GM21423 (cell line): ENCODE results near the gene MANBA.
"Not testable (repeated sequence)": the region's sequence is repeated elsewhere in the genome, so short reads cannot be mapped to it uniquely, and the experiment has no call there.

Experiments
- ATAC-seq: cut with Tn5 transposase; IDR thresholded peaks from one replicate; pipeline ENCODE4 v1.9.1; 2021; ENCODE audit warnings: mild to moderate bottlenecking, moderate library complexity; ENCODE audit not compliant: unreplicated experiment

Gene MANBA

DNA sequence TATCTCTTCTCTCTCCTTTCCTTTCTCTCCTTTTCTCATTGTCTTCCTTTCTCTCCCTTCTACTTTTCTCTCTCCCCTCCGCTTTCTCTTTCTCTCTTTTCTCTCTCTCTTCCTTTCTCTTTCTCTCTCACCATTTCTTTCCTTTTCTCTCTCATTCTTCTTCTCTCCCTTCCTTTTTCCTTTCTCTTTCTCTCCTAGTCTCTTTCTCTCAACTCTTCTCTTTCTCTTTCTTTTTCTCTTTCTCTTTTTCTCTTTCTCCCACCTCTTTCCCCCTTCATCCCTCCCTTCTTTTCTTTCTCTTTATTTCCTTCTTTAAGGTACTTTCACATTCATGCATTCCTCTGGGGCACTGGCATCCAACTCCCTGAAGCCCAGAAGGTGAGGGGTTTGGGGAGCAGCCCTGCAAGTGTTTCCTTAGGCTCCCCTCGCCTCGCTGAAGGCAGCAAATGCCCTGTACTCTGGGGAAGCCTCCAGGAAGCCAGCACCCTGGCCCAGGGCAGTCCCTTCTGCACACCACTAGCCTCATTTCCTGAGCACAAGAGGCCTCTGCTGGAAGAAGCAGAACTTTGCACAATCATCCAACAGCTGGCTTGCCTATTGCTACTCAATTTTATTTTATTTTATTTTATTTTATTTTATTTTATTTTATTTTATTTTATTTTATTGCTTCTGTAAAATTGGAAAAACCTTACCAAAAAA is 135.4 kb downstream of the MANBA start:
- ATAC-seq = peak; percentile 91

DNA sequence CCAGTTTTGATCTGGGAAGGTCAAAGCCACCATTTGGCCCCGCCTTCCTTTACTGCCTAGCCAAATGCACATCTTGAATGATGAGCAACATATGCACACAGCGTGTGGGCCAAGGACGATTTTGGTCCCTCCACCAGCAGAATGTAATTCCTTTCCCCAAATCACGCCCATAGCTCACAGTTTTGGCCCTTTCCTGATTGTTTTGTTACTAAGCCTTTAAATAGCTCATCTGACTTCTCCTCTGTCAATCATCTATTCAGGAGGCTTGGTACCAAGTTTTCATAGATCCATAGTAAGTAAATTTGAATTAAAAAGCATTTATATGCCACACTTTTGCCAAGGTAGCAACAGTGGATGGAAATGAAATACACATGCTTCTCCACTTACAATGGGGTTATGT is 136.3 kb downstream of the MANBA start:
- ATAC-seq = no peak

DNA sequence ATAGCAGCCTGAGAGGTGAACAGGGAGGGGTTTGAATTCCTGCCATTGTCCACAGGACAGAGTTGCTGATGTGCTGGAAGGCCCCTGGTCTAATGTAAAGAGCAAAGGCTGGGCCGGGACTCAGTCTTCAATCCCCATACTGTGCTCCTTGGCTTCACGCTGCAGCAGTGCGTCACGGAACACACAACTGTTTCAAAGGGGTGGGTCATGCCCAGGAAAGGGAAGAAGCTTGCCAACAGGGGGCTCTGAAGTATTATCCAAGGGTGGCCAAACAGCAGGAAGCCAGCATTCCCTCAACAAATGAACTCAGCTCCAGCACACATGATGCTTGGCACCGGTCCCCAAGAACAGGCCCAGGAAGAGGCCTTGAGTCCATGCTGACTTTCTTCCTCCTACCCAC is 137.1 kb downstream of the MANBA start:
- ATAC-seq = no peak

DNA sequence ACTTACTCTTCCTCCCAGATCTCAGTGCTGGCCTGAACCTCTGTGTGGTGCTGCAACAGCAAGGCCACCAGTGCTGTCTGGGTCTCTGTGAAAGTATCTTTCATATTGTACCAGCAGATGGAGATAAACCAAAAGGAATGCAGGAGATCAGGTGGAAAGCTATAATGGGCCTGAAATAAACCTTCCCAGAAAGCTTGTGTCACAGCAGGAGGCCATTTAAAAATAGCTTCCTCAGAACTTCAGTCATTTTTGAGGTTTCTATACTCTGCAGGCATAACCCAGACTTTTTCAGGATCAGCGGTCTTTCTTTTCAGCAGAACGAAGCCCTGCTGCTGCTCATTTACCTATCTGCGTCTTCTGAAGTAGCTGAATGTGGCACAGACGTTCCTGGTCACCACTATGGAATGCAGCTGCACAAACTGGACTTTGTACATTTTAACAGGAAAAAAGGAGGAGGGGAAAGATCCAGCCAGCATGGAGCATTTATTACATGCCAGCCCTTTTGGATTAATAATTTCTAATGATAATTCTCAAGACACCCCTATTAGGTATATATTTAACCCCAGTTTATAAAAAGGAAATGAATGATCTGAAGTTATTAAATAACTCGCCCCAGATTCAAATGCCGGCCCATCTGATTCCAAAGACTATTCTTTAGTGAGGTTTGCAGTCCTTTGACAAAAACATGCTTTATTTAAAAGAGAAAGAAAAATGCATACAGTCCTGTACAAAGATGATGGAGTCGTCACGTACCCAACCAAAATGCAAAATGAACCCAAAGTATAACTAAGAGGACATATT is 139.9 kb downstream of the MANBA start:
- ATAC-seq = peak; percentile 44

DNA sequence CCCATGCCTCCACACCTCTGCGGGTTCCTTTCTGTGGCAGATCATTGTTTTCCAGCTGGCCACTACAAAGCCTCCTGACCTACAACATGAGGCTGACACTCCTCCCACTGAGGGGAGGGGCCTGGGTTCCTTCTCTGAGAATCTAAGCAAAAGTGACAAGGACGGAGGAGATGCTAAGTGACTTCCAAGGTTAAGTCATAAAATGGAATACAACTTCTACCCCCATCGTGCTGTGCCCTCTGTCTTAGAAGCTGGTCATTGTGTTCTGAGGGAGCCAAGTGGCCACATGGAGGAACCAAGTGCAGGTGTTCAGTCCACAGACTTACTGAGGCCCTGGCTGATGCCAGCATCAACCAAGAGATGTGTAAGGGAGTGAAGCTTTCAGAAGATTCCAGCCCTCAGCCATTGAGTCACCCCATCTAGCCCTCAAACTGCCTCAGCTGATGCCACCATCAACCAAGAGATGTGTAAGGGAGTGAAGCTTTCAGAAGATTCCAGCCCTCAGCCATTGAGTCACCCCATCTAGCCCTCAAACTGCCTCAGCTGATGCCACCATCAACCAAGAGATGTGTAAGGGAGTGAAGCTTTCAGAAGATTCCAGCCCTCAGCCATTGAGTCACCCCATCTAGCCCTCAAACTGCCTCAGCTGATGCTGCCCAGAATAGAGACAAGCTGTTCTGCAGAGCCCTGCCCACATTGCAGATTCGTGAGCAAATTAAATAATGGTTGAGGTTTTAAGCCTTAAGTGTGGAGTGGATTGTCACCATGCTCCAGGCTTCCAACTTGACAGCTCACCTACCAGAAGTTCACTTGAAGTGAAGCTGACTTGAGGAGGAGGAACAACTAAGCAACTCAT is 140.8 kb downstream of the MANBA start:
- ATAC-seq = peak; percentile 19

DNA sequence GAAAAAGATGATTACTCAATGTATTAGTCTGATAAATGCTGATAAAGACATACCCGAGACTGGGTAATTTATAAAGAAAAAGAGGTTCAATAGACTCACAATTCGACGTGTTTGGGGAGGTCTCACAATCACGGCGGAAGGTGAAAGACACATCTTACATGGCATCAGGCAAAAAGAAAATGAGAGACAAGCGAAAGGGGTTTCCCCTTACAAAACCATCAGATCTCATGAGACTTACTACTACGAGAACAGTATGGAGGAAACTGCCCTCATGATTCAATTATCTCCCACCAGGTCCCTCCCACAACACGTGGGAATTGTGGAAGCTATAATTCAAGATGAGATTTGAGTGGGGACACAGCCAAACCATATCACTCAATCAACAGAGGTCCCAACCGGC is 141.7 kb downstream of the MANBA start:
- not testable (repeated sequence) for ATAC-seq

DNA sequence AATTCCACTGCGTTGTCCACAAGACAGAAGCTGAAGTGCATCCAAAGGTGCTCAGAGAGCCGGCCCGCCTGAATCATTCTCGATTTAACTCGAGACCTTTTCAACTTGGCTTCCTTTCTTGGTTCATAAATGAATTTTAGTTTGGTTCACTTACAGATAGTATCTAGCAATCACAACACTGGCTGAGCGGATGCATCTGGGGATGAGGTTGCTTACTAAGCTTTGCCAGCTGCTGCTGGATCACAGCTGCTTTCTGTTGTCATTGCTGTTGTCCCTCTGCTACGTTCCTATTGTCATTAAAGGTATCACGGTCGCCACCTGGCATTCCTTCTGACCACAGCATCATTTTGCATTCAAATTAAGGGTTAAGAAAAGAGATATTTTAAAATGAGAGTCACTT is 144.1 kb downstream of the MANBA start:
- no peak for ATAC-seq

DNA sequence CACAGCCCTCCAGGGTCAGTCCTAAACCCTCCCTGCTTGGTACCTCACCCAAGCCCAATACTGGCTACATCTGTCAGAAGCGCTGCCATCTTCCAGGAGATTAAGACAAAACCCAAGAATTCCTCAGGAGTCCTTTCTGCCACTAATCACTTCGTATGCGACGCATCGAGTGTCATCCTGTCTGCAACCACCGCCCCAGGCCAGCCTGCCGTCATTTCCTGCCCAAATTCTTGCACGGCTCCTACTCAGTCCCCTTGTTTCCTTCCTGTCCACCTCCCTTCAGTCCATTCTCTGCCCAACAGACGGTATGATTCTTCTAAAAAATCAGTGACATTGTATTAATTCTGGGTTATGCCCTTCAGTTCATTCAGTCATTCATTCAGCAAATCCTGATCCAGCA is 146.0 kb downstream of the MANBA start:
- ATAC-seq = no peak

DNA sequence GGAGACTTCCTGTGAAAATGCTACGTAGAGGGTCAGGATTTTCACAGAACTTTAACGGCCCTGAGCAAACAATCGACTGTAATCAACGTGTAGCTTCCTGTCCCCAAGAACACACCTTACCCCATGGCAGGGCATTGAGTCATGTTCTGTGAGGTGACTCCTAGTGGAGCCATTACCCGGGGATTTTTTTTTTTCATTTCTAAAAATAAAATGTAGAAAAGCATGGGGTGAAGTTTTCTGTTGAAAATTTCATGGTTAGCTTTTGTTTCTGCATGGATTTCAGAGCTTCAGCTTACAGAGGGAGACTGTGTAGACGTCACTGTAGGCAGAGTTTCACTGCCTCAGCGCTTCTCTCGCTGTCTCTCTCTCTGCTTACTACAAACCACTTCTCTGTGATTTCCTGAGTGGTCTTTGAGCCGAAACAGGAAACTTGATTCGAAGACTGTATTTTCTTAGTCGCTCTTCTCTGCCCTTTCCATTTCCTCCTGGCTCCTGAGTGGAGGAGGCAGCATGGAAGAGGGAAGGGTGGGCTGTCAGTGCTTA is 147.9 kb downstream of the MANBA start:
- peak; percentile 64 for ATAC-seq

DNA sequence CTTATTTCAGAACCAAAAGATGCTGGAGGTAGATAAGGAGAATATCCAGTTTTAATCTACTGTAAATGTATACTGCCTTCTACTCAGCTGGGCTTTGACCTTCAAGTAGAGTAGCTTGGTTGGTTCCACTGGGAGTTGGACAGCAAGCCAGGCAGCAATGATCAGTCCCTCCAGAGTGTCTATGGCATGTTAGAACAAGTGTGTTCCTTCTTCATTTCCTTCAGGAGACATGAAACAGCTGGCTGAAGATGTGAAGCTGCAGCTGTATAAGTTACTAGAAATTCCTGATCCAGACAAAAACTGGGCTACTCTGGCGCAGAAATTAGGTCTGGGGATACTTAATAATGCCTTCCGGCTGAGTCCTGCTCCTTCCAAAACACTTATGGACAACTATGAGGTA is 148.6 kb downstream of the MANBA start:
- ATAC-seq = no peak

DNA sequence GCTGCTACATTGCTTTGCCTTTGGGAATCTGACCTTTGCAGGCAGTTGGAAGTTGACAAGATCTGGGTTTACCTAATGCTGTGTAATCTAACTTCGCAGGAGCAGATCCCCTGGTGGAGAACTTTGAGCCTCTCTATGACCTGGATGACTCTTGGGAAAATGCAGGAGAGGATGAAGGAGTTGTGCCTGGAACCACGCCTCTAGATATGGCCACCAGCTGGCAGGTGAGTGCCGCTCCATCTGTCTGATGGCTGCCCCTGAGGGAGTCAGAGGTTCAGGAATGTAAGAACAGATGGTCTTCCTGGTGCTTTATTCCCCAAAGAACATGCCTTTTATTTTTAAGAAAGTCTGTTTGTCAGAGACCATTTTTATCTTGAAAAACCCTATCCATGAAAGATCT is 150.3 kb downstream of the MANBA start:
- ATAC-seq = no peak

DNA sequence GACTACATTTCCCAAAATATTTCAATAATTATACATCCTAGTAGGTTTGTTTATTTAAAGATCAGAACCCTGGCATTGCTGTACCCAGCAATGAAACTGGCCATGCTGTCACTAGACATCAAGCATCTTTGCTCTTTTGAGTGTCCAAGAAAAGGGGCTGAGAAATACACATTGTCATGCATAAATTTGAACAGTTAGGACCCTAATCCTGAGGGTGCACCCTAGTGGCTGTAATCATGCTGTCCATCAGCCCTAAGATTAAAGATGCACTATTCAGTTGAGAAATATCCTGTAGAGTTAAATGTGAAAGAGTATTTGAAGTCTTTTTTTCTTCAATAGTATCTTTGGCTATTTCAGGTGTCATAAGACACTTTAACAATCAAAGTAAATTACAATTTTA is 150.8 kb downstream of the MANBA start:
- no peak for ATAC-seq

DNA sequence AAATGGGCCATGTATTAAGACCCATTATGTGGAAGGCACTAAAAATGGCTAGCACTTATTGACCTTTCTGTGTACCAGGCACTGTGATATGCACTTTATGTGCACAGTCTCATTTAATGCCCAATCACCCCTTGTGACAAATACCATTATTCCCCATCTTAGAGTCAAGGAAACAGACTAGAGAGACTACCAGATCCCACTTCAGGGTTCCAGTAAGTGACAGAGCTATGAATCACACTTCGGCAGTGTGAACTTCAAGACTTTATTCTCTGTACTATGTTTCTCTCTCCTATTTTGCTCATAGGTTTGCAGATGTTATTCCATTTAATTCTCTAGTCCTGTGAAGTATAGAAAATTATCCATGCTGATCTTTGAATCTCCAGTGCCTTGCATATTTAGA is 152.6 kb downstream of the MANBA start:
- no peak for ATAC-seq

DNA sequence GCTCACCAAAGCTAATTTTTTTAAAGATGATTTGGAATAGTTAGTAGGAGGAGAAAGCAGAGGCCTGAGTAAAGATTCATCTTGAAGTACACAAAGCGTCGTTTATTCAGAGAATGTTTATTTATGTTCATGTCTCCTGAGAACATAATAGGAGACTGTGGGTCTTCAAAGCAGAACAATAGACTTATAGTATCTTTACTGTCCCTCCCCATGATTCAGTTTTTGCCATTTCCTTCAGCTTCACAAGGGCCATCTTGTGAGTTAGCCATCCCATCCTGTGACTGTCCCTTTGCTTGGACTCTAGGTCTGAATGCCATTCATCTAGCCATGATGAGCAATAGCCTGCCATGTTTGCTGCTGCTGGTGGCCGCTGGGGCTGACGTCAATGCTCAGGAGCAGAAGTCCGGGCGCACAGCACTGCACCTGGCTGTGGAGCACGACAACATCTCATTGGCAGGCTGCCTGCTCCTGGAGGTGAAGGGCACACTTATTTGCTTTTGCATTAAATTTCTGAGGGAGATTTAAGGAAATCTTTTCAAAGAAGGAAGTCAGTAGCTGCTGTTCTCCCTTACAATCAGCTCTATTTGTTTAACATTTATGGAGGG is 153.8 kb downstream of the MANBA start:
- ATAC-seq = no peak

DNA sequence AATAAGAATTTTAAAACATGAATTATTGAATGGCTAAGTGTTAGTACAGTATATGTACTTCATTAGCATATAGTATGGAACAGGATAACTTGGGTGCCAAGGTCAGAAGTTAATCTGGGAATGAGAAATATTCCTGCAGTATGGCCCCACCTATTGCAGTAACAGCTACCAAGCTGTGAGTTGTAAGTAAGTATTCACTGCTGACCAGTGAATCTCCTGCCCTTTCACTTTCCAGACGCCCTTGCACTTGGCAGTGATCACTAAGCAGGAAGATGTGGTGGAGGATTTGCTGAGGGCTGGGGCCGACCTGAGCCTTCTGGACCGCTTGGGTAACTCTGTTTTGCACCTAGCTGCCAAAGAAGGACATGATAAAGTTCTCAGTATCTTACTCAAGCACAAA is 154.5 kb downstream of the MANBA start:
- no peak for ATAC-seq

DNA sequence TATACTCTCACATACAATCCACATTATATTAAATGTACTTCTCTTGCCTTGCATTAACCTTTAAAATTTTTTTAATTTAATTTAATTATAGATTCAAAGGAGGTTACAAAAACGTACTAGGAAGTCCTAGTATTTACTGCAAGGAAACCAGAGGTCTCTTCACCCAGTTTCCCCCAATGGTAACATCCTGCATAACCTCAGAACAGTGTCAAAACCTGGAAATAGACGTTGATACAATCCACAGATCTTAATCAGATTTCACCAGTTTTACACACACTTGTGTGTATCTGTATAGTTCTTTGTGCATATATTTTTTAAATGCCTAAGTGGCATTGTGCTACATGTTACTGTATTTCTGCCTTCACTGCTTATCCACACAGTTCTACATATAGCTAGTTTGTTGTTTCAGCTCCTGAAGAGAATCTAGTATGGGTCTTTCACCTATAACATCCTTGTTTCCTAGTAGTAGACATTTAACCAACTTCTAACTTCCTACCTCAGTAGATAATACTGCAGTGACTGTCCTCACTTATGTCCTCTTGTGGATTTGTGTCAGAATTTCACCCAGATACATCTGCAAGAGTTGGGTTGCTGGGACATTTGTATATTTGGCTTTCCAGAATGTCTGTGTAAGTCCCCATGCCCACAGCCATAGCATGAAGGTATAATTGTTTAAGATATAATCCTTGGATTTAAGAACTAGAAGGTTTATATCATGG is 156.4 kb downstream of the MANBA start:
- ATAC-seq = no peak

DNA sequence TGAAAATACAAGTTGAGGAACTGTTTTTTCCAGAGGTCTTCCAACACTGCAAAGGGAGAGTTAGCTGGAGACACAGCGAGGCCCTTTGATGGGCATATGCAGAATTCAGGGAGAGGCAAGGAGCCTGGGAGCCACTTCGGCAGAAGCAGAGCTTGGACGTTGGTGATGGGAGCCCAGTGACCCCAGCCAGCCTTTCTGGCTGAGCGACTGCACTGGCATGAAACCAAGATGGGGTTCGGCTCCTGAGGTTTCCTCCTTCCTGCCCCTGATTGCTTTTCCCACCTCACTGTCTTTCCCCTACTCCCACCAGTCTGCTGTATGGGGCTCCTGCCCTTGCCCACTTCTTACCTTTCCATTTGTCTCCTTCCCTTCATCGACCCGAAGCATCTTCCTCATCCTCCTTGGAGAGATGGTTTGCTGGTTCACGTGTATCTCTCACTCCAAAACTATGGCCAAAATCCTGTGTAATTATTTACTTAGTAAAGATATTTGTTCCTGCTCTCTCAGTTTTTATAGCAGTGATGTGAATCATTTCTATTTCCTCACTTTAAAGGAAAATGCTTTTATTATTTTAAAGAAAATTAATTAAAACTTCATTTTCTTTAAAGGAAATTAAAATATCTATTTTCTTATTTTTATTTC is 159.1 kb downstream of the MANBA start:
- ATAC-seq = no peak

DNA sequence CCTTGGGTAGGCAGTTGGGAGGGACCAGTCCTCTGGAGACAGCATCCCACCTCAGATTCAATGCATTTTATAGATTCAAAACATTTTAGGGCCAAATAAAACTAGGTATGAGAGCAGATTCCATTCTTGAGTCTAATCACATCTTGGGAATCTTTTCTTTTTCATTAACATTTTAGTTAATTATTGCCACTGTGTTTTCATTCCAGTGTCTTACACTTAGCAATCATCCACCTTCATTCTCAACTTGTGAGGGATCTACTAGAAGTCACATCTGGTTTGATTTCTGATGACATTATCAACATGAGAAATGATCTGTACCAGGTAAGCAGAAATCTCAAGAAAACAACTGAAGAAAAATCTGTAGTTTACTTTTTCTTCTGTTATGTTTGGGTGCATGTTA is 160.1 kb downstream of the MANBA start:
- no peak for ATAC-seq

DNA sequence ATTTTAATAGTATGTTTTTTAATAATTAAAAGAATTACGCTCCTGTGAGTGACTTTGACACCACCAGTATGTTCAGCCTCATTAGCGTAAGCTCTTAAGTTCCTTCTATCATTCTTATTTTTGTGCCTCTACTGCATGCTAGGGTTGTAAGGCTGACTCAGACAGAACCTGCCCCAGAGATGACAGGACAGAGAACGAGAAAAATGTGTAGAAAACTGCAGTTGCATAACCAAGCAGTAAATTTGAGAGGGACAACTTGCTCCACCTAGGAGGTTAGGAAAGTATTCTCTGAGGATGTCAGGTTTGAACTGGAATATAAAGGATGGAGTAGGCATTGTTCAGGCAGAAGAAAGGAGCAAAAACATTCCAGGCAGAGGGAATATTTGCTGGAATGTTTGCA is 160.9 kb downstream of the MANBA start:
- ATAC-seq = no peak

DNA sequence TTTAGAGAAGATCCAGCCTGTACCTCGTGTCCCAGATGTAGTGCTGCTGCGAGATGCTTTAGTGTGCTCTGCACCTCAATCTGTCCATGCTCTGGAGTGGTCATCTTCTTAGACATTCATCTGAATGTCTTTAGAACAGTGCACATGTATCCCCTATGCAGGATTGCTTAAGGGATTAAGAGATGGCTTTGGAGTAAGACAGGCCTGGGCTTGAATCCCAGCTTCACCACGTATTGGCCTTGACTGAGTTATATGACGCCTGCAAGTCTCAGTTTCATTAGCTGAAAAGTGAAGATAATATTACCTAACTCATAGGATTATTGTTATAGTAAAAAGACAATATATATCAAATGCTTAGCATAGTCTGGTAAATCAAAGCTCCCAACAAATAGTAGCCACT is 161.3 kb downstream of the MANBA start:
- no peak for ATAC-seq
